Measurements from ENCODE around the gene MBD5.

GRCh38 chr2:148240838-148241237, 219.9 kb downstream of the MBD5 start:
- TF ChIP-seq, protein P1, sequence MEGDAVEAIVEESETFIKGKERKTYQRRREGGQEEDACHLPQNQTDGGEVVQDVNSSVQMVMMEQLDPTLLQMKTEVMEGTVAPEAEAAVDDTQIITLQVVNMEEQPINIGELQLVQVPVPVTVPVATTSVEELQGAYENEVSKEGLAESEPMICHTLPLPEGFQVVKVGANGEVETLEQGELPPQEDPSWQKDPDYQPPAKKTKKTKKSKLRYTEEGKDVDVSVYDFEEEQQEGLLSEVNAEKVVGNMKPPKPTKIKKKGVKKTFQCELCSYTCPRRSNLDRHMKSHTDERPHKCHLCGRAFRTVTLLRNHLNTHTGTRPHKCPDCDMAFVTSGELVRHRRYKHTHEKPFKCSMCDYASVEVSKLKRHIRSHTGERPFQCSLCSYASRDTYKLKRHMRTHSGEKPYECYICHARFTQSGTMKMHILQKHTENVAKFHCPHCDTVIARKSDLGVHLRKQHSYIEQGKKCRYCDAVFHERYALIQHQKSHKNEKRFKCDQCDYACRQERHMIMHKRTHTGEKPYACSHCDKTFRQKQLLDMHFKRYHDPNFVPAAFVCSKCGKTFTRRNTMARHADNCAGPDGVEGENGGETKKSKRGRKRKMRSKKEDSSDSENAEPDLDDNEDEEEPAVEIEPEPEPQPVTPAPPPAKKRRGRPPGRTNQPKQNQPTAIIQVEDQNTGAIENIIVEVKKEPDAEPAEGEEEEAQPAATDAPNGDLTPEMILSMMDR (IDR thresholded peaks at IDR 0.05): no peak
- TF ChIP-seq POLR2A (IDR thresholded peaks at IDR 0.05): no peak
